ENCODE measurements around the gene STK4. TPM values are rescaled to one million over a fixed set of nuclear protein-coding genes. Genes with fewer than 3 reads are reported as not detected.

The STK4 gene
- total RNA-seq, 2 experiments from 2014 or later: 110 to 116 TPM

GRCh38 chr20:45083127-45083526 is 116.8 kb downstream of the STK4 start:
- CTCF ChIA-PET: interaction anchor here (1.9 to 2.1 kb wide), 2 partner anchors 12 kb away, joined by 6 to 11 read pairs; no protein-coding TSS in a partner anchor
- peaks cover 70% of the 10 kb centered on the region for H3K36me3 Mint-ChIP-seq (ENCODE audit: low read depth)
- H3K9me3 Mint-ChIP-seq: peaks cover 6% of the 10 kb centered on the region
- no peaks in the 10 kb centered on the region for H3K27me3 Mint-ChIP-seq (ENCODE audit: low read depth)
- intact Hi-C loops (cut with micrococcal nuclease): no loop called here
- no peak overlapping the region for H3K4me3 Mint-ChIP-seq
- H3K27ac Mint-ChIP-seq: no peak overlapping the region
- H3K4me1 Mint-ChIP-seq (ENCODE audit: low read depth): no peaks in the 10 kb centered on the region
- DNase-seq: no peak

GRCh38 chr20:45085289-45085688 is 119.0 kb downstream of the STK4 start:
- Mint-ChIP-seq H3K4me1 (ENCODE audit: low read depth) (no peaks in the 10 kb centered on the region), H3K4me3 (no peak overlapping the region), H3K36me3 (ENCODE audit: low read depth) (peaks cover 54% of the 10 kb centered on the region), H3K27ac (peak overlapping the region; percentile 48), H3K27me3 (ENCODE audit: low read depth) (no peaks in the 10 kb centered on the region), H3K9me3 (peaks cover 6% of the 10 kb centered on the region)
- intact Hi-C loops (cut with micrococcal nuclease): no loop called here
- CTCF ChIA-PET: no interaction called here
- DNase-seq: no peak

GRCh38 chr20:45085867-45086266 is 119.6 kb downstream of the STK4 start:
- no peak overlapping the region for H3K4me3 Mint-ChIP-seq
- H3K4me1 Mint-ChIP-seq (ENCODE audit: low read depth): no peaks in the 10 kb centered on the region
- no peaks in the 10 kb centered on the region for H3K27me3 Mint-ChIP-seq (ENCODE audit: low read depth)
- H3K27ac Mint-ChIP-seq: no peak overlapping the region
- intact Hi-C loops (cut with micrococcal nuclease): no loop called here
- DNase-seq: no peak
- CTCF ChIA-PET: interaction anchor here (2.3 kb wide), 1 partner anchor 10 kb away, joined by 8 read pairs; no protein-coding TSS in a partner anchor
- peaks cover 6% of the 10 kb centered on the region for H3K9me3 Mint-ChIP-seq
- H3K36me3 Mint-ChIP-seq (ENCODE audit: low read depth): peaks cover 48% of the 10 kb centered on the region

GRCh38 chr20:45087097-45087790 is 120.9 kb downstream of the STK4 start:
- Mint-ChIP-seq H3K27me3 (ENCODE audit: low read depth) (no peaks in the 10 kb centered on the region), H3K36me3 (ENCODE audit: low read depth) (peaks cover 34% of the 10 kb centered on the region), H3K4me3 (no peak overlapping the region), H3K9me3 (no peaks in the 10 kb centered on the region), H3K27ac (no peak overlapping the region), H3K4me1 (ENCODE audit: low read depth) (no peaks in the 10 kb centered on the region)
- intact Hi-C loops (cut with micrococcal nuclease): no loop called here
- no peak for DNase-seq
- CTCF ChIA-PET: interaction anchor here (0.6 to 2.3 kb wide), 4 partner anchors 8 to 207 kb away, joined by 3 to 8 read pairs (median 3); no protein-coding TSS in a partner anchor

GRCh38 chr20:45087814-45088213 is 121.5 kb downstream of the STK4 start:
- Mint-ChIP-seq H3K27ac (no peak overlapping the region), H3K9me3 (no peaks in the 10 kb centered on the region), H3K4me3 (no peak overlapping the region), H3K36me3 (ENCODE audit: low read depth) (peaks cover 28% of the 10 kb centered on the region), H3K4me1 (ENCODE audit: low read depth) (no peaks in the 10 kb centered on the region), H3K27me3 (ENCODE audit: low read depth) (no peaks in the 10 kb centered on the region)
- DNase-seq: no peak
- CTCF ChIA-PET: interaction anchor here (0.9 to 2.3 kb wide), 2 partner anchors 8 to 10 kb away, joined by 3 to 8 read pairs; no protein-coding TSS in a partner anchor
- intact Hi-C loops (cut with micrococcal nuclease): no loop called here

GRCh38 chr20:45088247-45088646 is 121.9 kb downstream of the STK4 start:
- H3K4me1 Mint-ChIP-seq (ENCODE audit: low read depth): no peaks in the 10 kb centered on the region
- H3K27me3 Mint-ChIP-seq (ENCODE audit: low read depth): no peaks in the 10 kb centered on the region
- no peak for DNase-seq
- H3K9me3 Mint-ChIP-seq: no peaks in the 10 kb centered on the region
- H3K36me3 Mint-ChIP-seq (ENCODE audit: low read depth): peaks cover 24% of the 10 kb centered on the region
- intact Hi-C loops (cut with micrococcal nuclease): no loop called here
- CTCF ChIA-PET: interaction anchor here (1.1 kb wide), 1 partner anchor 202 kb away, joined by 3 read pairs; no protein-coding TSS in a partner anchor
- no peak overlapping the region for H3K4me3 Mint-ChIP-seq
- no peak overlapping the region for H3K27ac Mint-ChIP-seq

GRCh38 chr20:45090481-45090880 is 124.2 kb downstream of the STK4 start:
- H3K9me3 Mint-ChIP-seq: no peaks in the 10 kb centered on the region
- DNase-seq: no peak
- H3K4me1 Mint-ChIP-seq (ENCODE audit: low read depth): no peaks in the 10 kb centered on the region
- no peak overlapping the region for H3K4me3 Mint-ChIP-seq
- CTCF ChIA-PET: interaction anchor here (1.5 kb wide), 1 partner anchor 71 kb away, joined by 3 read pairs; no protein-coding TSS in a partner anchor
- intact Hi-C loops (cut with micrococcal nuclease): loop anchor here (10.0 kb wide), 1 partner anchor 406 kb away; no protein-coding TSS in a partner anchor
- H3K27ac Mint-ChIP-seq: no peak overlapping the region
- no peaks in the 10 kb centered on the region for H3K27me3 Mint-ChIP-seq (ENCODE audit: low read depth)
- H3K36me3 Mint-ChIP-seq (ENCODE audit: low read depth): peaks cover 13% of the 10 kb centered on the region

- intact Hi-C loops (cut with micrococcal nuclease): loop anchor here (10.0 kb wide), 1 partner anchor 407 kb away; no protein-coding TSS in a partner anchor
- Mint-ChIP-seq H3K27me3 (ENCODE audit: low read depth) (peaks cover 1% of the 10 kb centered on the region), H3K27ac (no peak overlapping the region), H3K4me1 (ENCODE audit: low read depth) (peaks cover 1% of the 10 kb centered on the region), H3K4me3 (no peak overlapping the region), H3K36me3 (ENCODE audit: low read depth) (peaks cover 6% of the 10 kb centered on the region), H3K9me3 (no peaks in the 10 kb centered on the region)
- no peak for DNase-seq
- CTCF ChIA-PET: interaction anchor here (1.5 to 2.1 kb wide), 2 partner anchors 47 to 72 kb away, joined by 3 to 8 read pairs; no protein-coding TSS in a partner anchor
Measured at GRCh38 chr20:45091366-45091765, 125.1 kb downstream of the STK4 start.

GRCh38 chr20:45092898-45093297 is 126.6 kb downstream of the STK4 start:
- CTCF ChIA-PET: interaction anchor here (0.9 to 5.4 kb wide), 6 partner anchors 19 to 182 kb away, joined by 3 to 45 read pairs (median 3); partner anchors contain the start of gene TOMM34
- Mint-ChIP-seq H3K4me1 (ENCODE audit: low read depth) (peaks cover 5% of the 10 kb centered on the region), H3K9me3 (no peaks in the 10 kb centered on the region), H3K27ac (no peak overlapping the region), H3K4me3 (no peak overlapping the region), H3K27me3 (ENCODE audit: low read depth) (peaks cover 12% of the 10 kb centered on the region), H3K36me3 (ENCODE audit: low read depth) (no peaks in the 10 kb centered on the region)
- intact Hi-C loops (cut with micrococcal nuclease): loop anchor here (10.0 kb wide), 1 partner anchor 408 kb away; no protein-coding TSS in a partner anchor
- DNase-seq: no peak

GRCh38 chr20:45094201-45094600 is 127.9 kb downstream of the STK4 start:
- Mint-ChIP-seq H3K36me3 (ENCODE audit: low read depth) (no peaks in the 10 kb centered on the region), H3K27me3 (ENCODE audit: low read depth) (peaks cover 18% of the 10 kb centered on the region), H3K9me3 (no peaks in the 10 kb centered on the region), H3K27ac (no peak overlapping the region), H3K4me3 (no peak overlapping the region), H3K4me1 (ENCODE audit: low read depth) (peaks cover 10% of the 10 kb centered on the region)
- DNase-seq: no peak
- CTCF ChIA-PET: interaction anchor here (0.9 to 5.6 kb wide), 7 partner anchors 11 to 143 kb away, joined by 3 to 53 read pairs (median 16); no protein-coding TSS in a partner anchor
- intact Hi-C loops (cut with micrococcal nuclease): loop anchor here (2.0 to 10.0 kb wide), 2 partner anchors 127 to 409 kb away; partner anchors contain the start of gene STK4

- intact Hi-C loops (cut with micrococcal nuclease): loop anchor here (1.0 to 10.0 kb wide), 3 partner anchors 51 to 410 kb away; partner anchors contain the start of gene STK4
- DNase-seq: no peak
- Mint-ChIP-seq H3K9me3 (no peaks in the 10 kb centered on the region), H3K36me3 (ENCODE audit: low read depth) (no peaks in the 10 kb centered on the region), H3K4me1 (ENCODE audit: low read depth) (peaks cover 10% of the 10 kb centered on the region), H3K4me3 (no peak overlapping the region), H3K27ac (no peak overlapping the region), H3K27me3 (ENCODE audit: low read depth) (peaks cover 22% of the 10 kb centered on the region)
- CTCF ChIA-PET: interaction anchor here (0.6 to 5.6 kb wide), 33 partner anchors 8 to 410 kb away, joined by 3 to 60 read pairs (median 5); partner anchors contain the start of gene PABPC1L
Measured at GRCh38 chr20:45094864-45095574, 128.7 kb downstream of the STK4 start.

- intact Hi-C loops (cut with micrococcal nuclease): loop anchor here (1.0 to 10.0 kb wide), 8 partner anchors 52 to 411 kb away; partner anchors contain the start of genes PABPC1L and STK4
- H3K9me3 Mint-ChIP-seq: no peaks in the 10 kb centered on the region
- H3K27ac Mint-ChIP-seq: no peak overlapping the region
- H3K4me3 Mint-ChIP-seq: no peak overlapping the region
- no peaks in the 10 kb centered on the region for H3K36me3 Mint-ChIP-seq (ENCODE audit: low read depth)
- CTCF ChIA-PET: interaction anchor here (0.6 to 5.6 kb wide), 50 partner anchors 9 to 1186 kb away, joined by 3 to 60 read pairs (median 4); partner anchors contain the start of genes PABPC1L, TOMM34 and YWHAB
- DNase-seq: peak; percentile 83
- peaks cover 28% of the 10 kb centered on the region for H3K27me3 Mint-ChIP-seq (ENCODE audit: low read depth)
- H3K4me1 Mint-ChIP-seq (ENCODE audit: low read depth): peaks cover 10% of the 10 kb centered on the region
Measured at GRCh38 chr20:45095805-45096238, 129.5 kb downstream of the STK4 start.

All from activated naive CD4-positive, alpha-beta T cell treated with anti-CD3 and anti-CD28 coated beads for 36 hours (primary cell).